Right lobe of liver (tissue), 6 donors: ENCODE results near the gene GSG1L. TPM values are rescaled to one million over a fixed set of nuclear protein-coding genes. Genes with fewer than 3 reads are reported as not detected.

Source experiments
- ATAC-seq, 4 donors: fragments of 200-7000 bp; cut with Tn5 transposase; one replicate each; pipeline ENCODE4 v1.9.1; 2020; ENCODE audit warnings: mild to moderate bottlenecking in 4 of 4, moderate library complexity in 4 of 4
- DNase-seq, 3 donors: peaks; one replicate each; pipeline ENCODE4 v3.0.0-alpha.2; 2020
- H3K27ac ChIP-seq, 3 donors: fragments of 200-600 bp; one replicate each; pipeline ENCODE4 v1.8.0; 2022
- H3K27me3 ChIP-seq, 2 donors: fragments of 200-600 bp; one replicate each; pipeline ENCODE4 v1.8.0; 2022
- H3K36me3 ChIP-seq, 4 donors: fragments of 200-600 bp; sonication (generic) in 1 of 4; one replicate each; pipeline versions ENCODE4 v1.5.1 to v1.8.0; 2017 to 2022; ENCODE audit warnings: control low read depth in 1 of 4
- H3K4me1 ChIP-seq, 4 donors: fragments of 200-600 bp; sonication (generic) in 1 of 4; one replicate each; pipeline versions ENCODE4 v1.5.1 to v1.8.0; 2017 to 2022; ENCODE audit warnings: control low read depth in 1 of 4
- H3K4me3 ChIP-seq, 3 donors: fragments of 200-600 bp; one replicate each; pipeline ENCODE4 v1.8.0; 2022
- H3K9me3 ChIP-seq, 4 donors: fragments of 200-600 bp; sonication (generic) in 1 of 4; one replicate each; pipeline versions ENCODE4 v1.5.1 to v1.8.0; 2017 to 2022; ENCODE audit warnings: control low read depth in 1 of 4
- POLR2A ChIP-seq: fragments of 450-650 bp; IDR thresholded peaks from one replicate; pipeline ENCODE4 v1.6.1; 2017; ENCODE audit warnings: antibody characterized with exemption, mild to moderate bottlenecking
- WGBS: methylation state at CpG from one replicate; pipeline ENCODE4 v1.1.6; 2018; ENCODE audit warnings: low coverage, low lambda C conversion rate; ENCODE audit not compliant: insufficient coverage; ENCODE audit errors: missing lambda C conversion rate; 5-methylcytosine and 5-hydroxymethylcytosine counted together
- intact Hi-C, 2 donors: fragments of 100-400 bp; cut with DNase I; formaldehyde crosslinking; loops; one replicate each; pipeline versions ENCODE4 v1.11.2 to v1.14.1; 2022
- total RNA-seq, 6 experiments: library from RNA; depleted of rRNA in 2 of 6; stranded (reverse); fragments of >200 nt in 2 of 6; fragmentation: NEBNext Ultra II Directional in 3 of 6; extraction: Animal tissue kit (Norgen Biotek cat#: 25700) in 3 of 6; gene quantifications; one replicate each; pipeline versions ENCODE4 v1.1.0 to v1.2.4, GENCODE V29; 2016 to 2023
- TF ChIP-seq, protein P1 (sequence below), 4 donors: fragments of 200-600 bp in 3 of 4; fragments of 450-650 bp in 1 of 4; IDR thresholded peaks; one replicate each; pipeline versions ENCODE4 v1.5.1 to v1.8.0; 2016 to 2022; ENCODE audit warnings: antibody characterized with exemption in 4 of 4, mild to moderate bottlenecking in 2 of 4
- donor health status: DM: no; HTN: yes; CAD: no.
- donor health status: DM: no; HTN: no; CAD: no.
- donor health status: DM: no; HTN: no; CAD: no.
- donor health status: DM: no; HTN: yes; CAD: no.
- donor health status: DM: no; HTN: yes; CAD: no.

Gene GSG1L
- total RNA-seq, 6 experiments from 2014 or later: 0.33 TPM; not detected in 5

DNA sequence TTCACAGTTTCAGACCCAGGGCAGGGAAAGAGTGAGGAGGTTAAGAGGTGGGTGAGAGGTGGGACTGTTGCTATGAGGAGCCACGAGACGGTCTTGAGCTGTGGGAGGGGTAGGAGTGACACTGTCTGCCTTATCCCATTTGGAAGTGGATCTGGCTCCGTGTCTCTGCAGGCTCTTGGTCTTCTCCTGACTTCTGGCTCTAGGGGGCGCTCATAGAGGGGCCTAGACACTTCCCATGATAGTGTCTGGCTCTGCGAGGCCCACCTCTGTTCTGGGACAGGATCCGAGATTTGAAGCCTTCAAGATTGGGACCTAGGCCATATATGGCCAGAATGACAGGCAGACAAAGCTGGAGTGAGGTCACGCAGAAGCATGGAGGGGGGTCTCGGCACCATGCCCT lies 204.5 kb downstream of the GSG1L start:
- no peak for DNase-seq
- no peaks in the 10 kb centered on the region for H3K27me3 ChIP-seq
- TF ChIP-seq POLR2A: no peak
- TF ChIP-seq, protein P1, sequence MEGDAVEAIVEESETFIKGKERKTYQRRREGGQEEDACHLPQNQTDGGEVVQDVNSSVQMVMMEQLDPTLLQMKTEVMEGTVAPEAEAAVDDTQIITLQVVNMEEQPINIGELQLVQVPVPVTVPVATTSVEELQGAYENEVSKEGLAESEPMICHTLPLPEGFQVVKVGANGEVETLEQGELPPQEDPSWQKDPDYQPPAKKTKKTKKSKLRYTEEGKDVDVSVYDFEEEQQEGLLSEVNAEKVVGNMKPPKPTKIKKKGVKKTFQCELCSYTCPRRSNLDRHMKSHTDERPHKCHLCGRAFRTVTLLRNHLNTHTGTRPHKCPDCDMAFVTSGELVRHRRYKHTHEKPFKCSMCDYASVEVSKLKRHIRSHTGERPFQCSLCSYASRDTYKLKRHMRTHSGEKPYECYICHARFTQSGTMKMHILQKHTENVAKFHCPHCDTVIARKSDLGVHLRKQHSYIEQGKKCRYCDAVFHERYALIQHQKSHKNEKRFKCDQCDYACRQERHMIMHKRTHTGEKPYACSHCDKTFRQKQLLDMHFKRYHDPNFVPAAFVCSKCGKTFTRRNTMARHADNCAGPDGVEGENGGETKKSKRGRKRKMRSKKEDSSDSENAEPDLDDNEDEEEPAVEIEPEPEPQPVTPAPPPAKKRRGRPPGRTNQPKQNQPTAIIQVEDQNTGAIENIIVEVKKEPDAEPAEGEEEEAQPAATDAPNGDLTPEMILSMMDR (IDR thresholded peaks at IDR 0.05): no peak
- no CpG with 5 or more reads among the region's 8 CpGs for WGBS
- H3K9me3 ChIP-seq: no peaks in the 10 kb centered on the region
- no peak for ATAC-seq
- no peaks in the 10 kb centered on the region for H3K4me1 ChIP-seq
- no peak overlapping the region for H3K4me3 ChIP-seq
- intact Hi-C loops: no loop called here
- no peak overlapping the region for H3K27ac ChIP-seq
- no peaks in the 10 kb centered on the region for H3K36me3 ChIP-seq

DNA sequence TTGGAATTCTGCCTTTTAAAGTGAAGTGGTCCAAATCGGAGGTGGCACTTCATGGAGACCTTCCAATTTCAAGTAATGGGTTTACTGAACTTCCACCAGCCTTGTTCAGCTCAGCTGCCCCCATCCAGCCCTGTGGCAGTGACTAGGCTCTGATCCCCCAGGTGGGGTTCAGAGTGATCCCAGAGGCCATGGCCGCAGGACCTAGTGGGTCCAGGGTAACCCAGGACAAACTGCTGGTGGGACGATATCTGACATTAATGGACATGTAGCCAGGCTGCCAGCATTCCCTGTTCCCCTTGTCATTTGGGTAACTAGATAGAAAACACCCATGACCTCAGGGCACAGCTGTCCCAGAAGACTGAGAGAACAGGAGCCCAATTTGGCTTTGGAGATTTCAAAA lies 209.9 kb downstream of the GSG1L start:
- no peaks in the 10 kb centered on the region for H3K27me3 ChIP-seq
- no peak overlapping the region for H3K27ac ChIP-seq
- WGBS: 43% methylated on average over 3 of the region's 3 CpGs
- intact Hi-C loops: no loop called here
- H3K36me3 ChIP-seq: no peaks in the 10 kb centered on the region
- no peak for ATAC-seq
- no peak overlapping the region for H3K4me3 ChIP-seq
- H3K9me3 ChIP-seq: no peaks in the 10 kb centered on the region
- TF ChIP-seq POLR2A: no peak
- TF ChIP-seq, protein P1 (IDR thresholded peaks at IDR 0.05): no peak
- H3K4me1 ChIP-seq: no peaks in the 10 kb centered on the region
- DNase-seq: no peak

DNA sequence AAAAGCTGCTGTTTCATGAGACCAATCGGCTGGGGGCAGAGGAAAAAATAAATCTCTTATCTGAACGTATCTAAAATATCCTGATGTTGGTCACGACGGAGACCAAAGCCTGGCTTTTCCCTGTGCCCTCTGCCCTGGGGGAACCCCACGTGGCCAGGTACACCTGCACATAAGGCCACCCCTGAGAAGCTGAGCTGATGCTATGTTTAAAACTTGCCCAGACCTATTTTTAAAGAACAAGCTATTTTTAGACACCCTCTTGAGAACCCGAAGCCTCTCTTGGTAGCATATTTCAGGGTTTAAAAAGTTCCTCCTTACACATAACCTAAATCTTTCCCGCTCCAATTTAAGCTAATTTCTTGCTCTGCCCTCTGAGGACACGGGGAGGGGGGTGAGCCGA lies 210.4 kb downstream of the GSG1L start:
- WGBS: 28% methylated on average over 9 of the region's 9 CpGs
- no peak for DNase-seq
- intact Hi-C loops: no loop called here
- no peaks in the 10 kb centered on the region for H3K4me1 ChIP-seq
- H3K36me3 ChIP-seq: no peaks in the 10 kb centered on the region
- H3K9me3 ChIP-seq: no peaks in the 10 kb centered on the region
- no peak for ATAC-seq
- no peak overlapping the region for H3K4me3 ChIP-seq
- H3K27me3 ChIP-seq: no peaks in the 10 kb centered on the region
- no peak for TF ChIP-seq POLR2A
- TF ChIP-seq, protein P1 (IDR thresholded peaks at IDR 0.05): no peak
- H3K27ac ChIP-seq: no peak overlapping the region

DNA sequence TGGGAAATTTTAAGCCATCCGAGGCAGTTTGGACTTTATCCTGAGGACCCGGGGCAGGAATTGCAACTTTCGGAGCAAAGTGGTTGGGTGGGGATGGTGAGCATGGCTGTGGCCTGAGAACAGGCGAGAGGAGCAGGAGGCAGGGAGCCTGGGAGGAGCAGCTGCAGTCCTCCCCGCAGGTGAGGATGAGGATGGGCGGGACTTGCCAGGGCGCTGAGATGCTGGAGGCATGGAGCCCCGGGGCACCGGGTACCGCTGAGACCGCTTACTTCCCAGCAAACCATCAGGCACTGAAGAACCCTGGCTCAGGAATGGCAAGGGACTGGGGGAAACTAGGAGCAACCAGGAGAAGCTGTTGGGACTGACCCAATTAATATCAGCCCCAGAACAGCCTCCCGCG lies 210.8 kb downstream of the GSG1L start:
- Histone ChIP-seq H3K36me3 (no peaks in the 10 kb centered on the region), H3K4me3 (no peak overlapping the region), H3K9me3 (no peaks in the 10 kb centered on the region), H3K27me3 (no peaks in the 10 kb centered on the region), H3K4me1 (no peaks in the 10 kb centered on the region), H3K27ac (no peak overlapping the region)
- intact Hi-C loops: no loop called here
- TF ChIP-seq, protein P1 (IDR thresholded peaks at IDR 0.05): no peak
- TF ChIP-seq POLR2A: no peak
- ATAC-seq (no peak), DNase-seq (no peak)
- WGBS: 56% methylated on average over 12 of the region's 13 CpGs

DNA sequence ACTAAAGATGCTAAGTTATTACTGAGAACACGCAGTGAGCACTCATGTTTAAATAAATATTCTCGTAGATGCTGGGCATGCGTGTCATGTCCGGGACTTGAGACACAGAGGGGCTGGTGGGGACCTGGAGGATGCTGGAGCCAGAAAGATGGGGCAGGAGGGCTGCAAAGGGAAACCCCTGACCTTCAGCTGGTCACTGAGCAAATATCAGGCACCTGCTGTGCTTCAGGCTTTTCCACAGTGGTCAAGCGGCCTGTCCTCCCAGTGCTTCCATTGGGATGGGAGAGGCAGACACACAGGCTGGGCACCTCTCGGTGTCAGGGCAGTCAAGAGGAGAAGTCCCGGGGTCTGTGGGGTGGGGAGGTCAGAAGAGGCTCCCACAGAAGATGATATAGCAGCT lies 211.4 kb downstream of the GSG1L start:
- H3K27me3 ChIP-seq: no peaks in the 10 kb centered on the region
- intact Hi-C loops: no loop called here
- WGBS: 36% methylated on average over 2 of the region's 7 CpGs
- no peak for ATAC-seq
- no peak overlapping the region for H3K27ac ChIP-seq
- no peak overlapping the region for H3K4me3 ChIP-seq
- no peak for TF ChIP-seq POLR2A
- TF ChIP-seq, protein P1 (IDR thresholded peaks at IDR 0.05): no peak
- H3K36me3 ChIP-seq: no peaks in the 10 kb centered on the region
- H3K9me3 ChIP-seq: no peaks in the 10 kb centered on the region
- no peak for DNase-seq
- H3K4me1 ChIP-seq: no peaks in the 10 kb centered on the region
